Activated CD8-positive, alpha-beta T cell treated with anti-CD3 and anti-CD28 coated beads for 36 hours (primary cell): ENCODE measurements around the gene RNF157. TPM values are rescaled to one million over a fixed set of nuclear protein-coding genes. Genes with fewer than 3 reads are reported as not detected.

ENCODE experiments used
- ATAC-seq: fragments of 200-7000 bp; cut with Tn5 transposase; one replicate; pipeline ENCODE4 v1.10.0; 2021; ENCODE audit warnings: mild to moderate bottlenecking, moderate library complexity
- CTCF ChIA-PET: fragments of 350-600 bp; sonication (Branson Sonifier 250); formaldehyde crosslinking; loops from one replicate; lab custom pipeline; 2021; ENCODE audit warnings: antibody characterized with exemption; lab: Charles Lee
- POLR2A ChIA-PET: fragments of 350-600 bp; sonication (Branson Sonifier 250); formaldehyde crosslinking; loops from one replicate; lab custom pipeline; 2021; ENCODE audit warnings: antibody characterized with exemption; lab: Charles Lee
- DNase-seq: peaks from one replicate; pipeline ENCODE4 v3.0.0-alpha.2; 2020
- H3K27ac Mint-ChIP-seq: one replicate; pipeline ENCODE4 v1.8.0; 2021; ENCODE audit warnings: mild to moderate bottlenecking, mixed read lengths
- H3K27me3 Mint-ChIP-seq: one replicate; pipeline ENCODE4 v1.8.0; 2021; ENCODE audit warnings: mixed read lengths
- H3K36me3 Mint-ChIP-seq: one replicate; pipeline ENCODE4 v1.8.0; 2021; ENCODE audit warnings: low read depth, mixed read lengths
- H3K4me1 Mint-ChIP-seq: one replicate; pipeline ENCODE4 v1.8.0; 2021; ENCODE audit warnings: low read depth, mixed read lengths
- H3K4me3 Mint-ChIP-seq: one replicate; pipeline ENCODE4 v1.8.0; 2021; ENCODE audit warnings: mild to moderate bottlenecking, moderate library complexity, mixed read lengths
- H3K9me3 Mint-ChIP-seq: one replicate; pipeline ENCODE4 v1.8.0; 2021; ENCODE audit warnings: mixed read lengths
- CTCF ChIP-seq: fragments of 200-600 bp; IDR thresholded peaks from one replicate; pipeline ENCODE4 v1.8.0; 2022; ENCODE audit warnings: antibody characterized with exemption, mild to moderate bottlenecking
- intact Hi-C: fragments of 100-400 bp; cut with micrococcal nuclease; formaldehyde crosslinking; loops from one replicate; pipeline ENCODE4 v1.10.0; 2022
- total RNA-seq, 2 experiments: library from RNA; stranded (reverse); gene quantifications; one replicate each; pipeline ENCODE4 v1.2.3, GENCODE V29; 2021

The RNF157 gene
- total RNA-seq, 2 experiments from 2014 or later = 37.2 to 44.5 TPM

GRCh38 chr17:76179496-76180467 lies 60.5 kb downstream of the RNF157 start:
- CTCF ChIA-PET = interaction anchor here (0.9 to 9.0 kb wide), 30 partner anchors 10 to 195 kb away, joined by 3 to 95 read pairs (median 6); partner anchors contain the start of genes EXOC7, FOXJ1 and UBALD2
- Mint-ChIP-seq H3K4me1 (peaks cover 57% of the 10 kb centered on the region), H3K27me3 (no peaks in the 10 kb centered on the region), H3K4me3 (peak overlapping the region; percentile 66), H3K9me3 (no peaks in the 10 kb centered on the region), H3K36me3 (peaks cover 19% of the 10 kb centered on the region), H3K27ac (peak overlapping the region; percentile 90)
- peak; percentile 85 for ATAC-seq
- intact Hi-C loops = loop anchor here (5.0 kb wide), 2 partner anchors 32 to 57 kb away; no protein-coding TSS in a partner anchor
- POLR2A ChIA-PET = interaction anchor here (0.6 to 21.1 kb wide), 23 partner anchors 8 to 100 kb away, joined by 3 to 700 read pairs (median 4); partner anchors contain the start of genes EXOC7, FOXJ1 and UBALD2
- peak; percentile 39 for TF ChIP-seq CTCF
- DNase-seq = peak; percentile 60

- Mint-ChIP-seq H3K27me3 (no peaks in the 10 kb centered on the region), H3K4me1 (peaks cover 51% of the 10 kb centered on the region), H3K27ac (peak overlapping the region; percentile 90), H3K36me3 (peaks cover 16% of the 10 kb centered on the region), H3K4me3 (no peak overlapping the region), H3K9me3 (no peaks in the 10 kb centered on the region)
- intact Hi-C loops = no loop called here
- ATAC-seq (no peak), DNase-seq (no peak)
- ChIA-PET POLR2A (interaction anchor here (1.1 to 21.1 kb wide), 5 partner anchors 9 to 86 kb away, joined by 3 to 700 read pairs (median 7); partner anchors contain the start of gene UBALD2), CTCF (interaction anchor here (0.9 to 9.0 kb wide), 14 partner anchors 9 to 207 kb away, joined by 3 to 95 read pairs (median 16); partner anchors contain the start of genes FOXJ1 and SPHK1)
- no peak for TF ChIP-seq CTCF
Observed at GRCh38 chr17:76178124-76178523, 62.2 kb downstream of the RNF157 start.

GRCh38 chr17:76176701-76177574 lies 63.4 kb downstream of the RNF157 start:
- H3K27me3 Mint-ChIP-seq = no peaks in the 10 kb centered on the region
- peak overlapping the region; percentile 90 for H3K27ac Mint-ChIP-seq
- ATAC-seq = no peak
- no peaks in the 10 kb centered on the region for H3K9me3 Mint-ChIP-seq
- intact Hi-C loops = no loop called here
- H3K4me3 Mint-ChIP-seq = no peak overlapping the region
- POLR2A ChIA-PET = interaction anchor here (0.7 to 21.1 kb wide), 5 partner anchors 10 to 87 kb away, joined by 3 to 700 read pairs (median 5); partner anchors contain the start of gene UBALD2
- no peak for DNase-seq
- H3K36me3 Mint-ChIP-seq = peaks cover 15% of the 10 kb centered on the region
- H3K4me1 Mint-ChIP-seq = peaks cover 45% of the 10 kb centered on the region
- CTCF ChIA-PET = interaction anchor here (0.7 to 9.0 kb wide), 8 partner anchors 8 to 102 kb away, joined by 3 to 95 read pairs (median 8); partner anchors contain the start of gene FOXJ1
- no peak for TF ChIP-seq CTCF

GRCh38 chr17:76174037-76174436 lies 66.3 kb downstream of the RNF157 start:
- Mint-ChIP-seq H3K4me3 (no peak overlapping the region), H3K4me1 (peaks cover 21% of the 10 kb centered on the region), H3K27ac (no peak overlapping the region), H3K9me3 (no peaks in the 10 kb centered on the region), H3K36me3 (peaks cover 4% of the 10 kb centered on the region), H3K27me3 (no peaks in the 10 kb centered on the region)
- POLR2A ChIA-PET = interaction anchor here (0.6 to 21.1 kb wide), 5 partner anchors 13 to 90 kb away, joined by 3 to 700 read pairs (median 3); partner anchors contain the start of gene UBALD2
- no peak for TF ChIP-seq CTCF
- intact Hi-C loops = no loop called here
- no peak for ATAC-seq
- CTCF ChIA-PET = interaction anchor here (0.7 to 1.1 kb wide), 4 partner anchors 10 to 106 kb away, joined by 3 to 4 read pairs (median 4); no protein-coding TSS in a partner anchor
- no peak for DNase-seq
